ENCODE results near the gene MAD1L1.

- TF ChIP-seq ZNF776 (tag by site-specific recombination; IDR thresholded peaks at IDR 0.05; ENCODE audit: borderline replicate concordance) (no peak), CTCF (tag by site-specific recombination; IDR thresholded peaks at IDR 0.05) (no peak), ZBTB48 (tag by site-specific recombination; IDR thresholded peaks at IDR 0.05) (no peak), ZBTB7A (tag by site-specific recombination; IDR thresholded peaks at IDR 0.05; ENCODE audit: low read depth) (no peak), ZNF24 (tag by site-specific recombination; IDR thresholded peaks at IDR 0.05) (no peak)
These were observed 216.6 kb downstream of the MAD1L1 start for GRCh38 chr7:2016021-2016631.

Measured in HEK293 (cell line).